ENCODE data around the gene ARHGEF2.
A peak's percentile ranks its signal among the peaks of the same experiment; 100 is the strongest.

The ARHGEF2 gene

DNA sequence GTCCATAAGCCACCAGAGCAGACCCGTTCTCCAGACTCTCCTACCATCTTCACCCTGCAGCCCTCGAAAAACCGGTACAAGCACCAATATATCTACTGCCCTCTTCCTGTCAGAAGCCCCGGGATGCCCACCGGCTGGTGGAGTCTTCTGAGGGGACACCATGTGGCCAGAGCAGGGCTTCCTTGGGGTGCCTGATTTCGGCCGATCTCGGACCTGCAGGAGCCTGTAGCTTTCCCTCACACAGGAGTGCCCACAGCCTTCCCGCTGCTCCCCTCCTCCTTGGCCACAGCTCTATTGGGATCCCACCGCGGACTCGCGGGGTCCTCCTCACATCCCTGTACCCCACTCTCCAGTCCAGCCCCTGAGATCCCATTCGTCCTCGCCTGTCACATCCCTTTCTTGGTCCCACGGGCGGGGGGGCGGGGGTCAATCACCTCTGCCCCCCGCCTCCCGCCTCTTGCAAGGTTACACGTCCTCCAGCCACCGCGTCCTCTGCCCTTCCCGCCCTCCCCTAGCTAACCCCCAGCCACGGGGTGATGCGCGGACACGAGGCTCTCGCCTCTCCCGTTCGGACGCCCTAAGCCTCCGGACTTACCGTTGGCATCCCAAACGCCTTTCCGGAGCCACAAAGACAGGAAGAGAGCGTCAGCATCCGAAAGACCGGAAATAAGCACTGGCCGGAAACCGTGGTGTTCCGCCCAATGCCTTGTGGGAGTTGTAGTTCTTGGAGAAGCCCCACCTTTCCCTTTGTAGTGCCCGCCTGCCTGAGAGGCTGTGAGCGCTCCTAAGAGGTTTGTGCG lies 42.1 kb upstream of the ARHGEF2 start, which contains the start of gene SSR2:
Gene SSR2 (minus strand): TSS at position 659 of the 800 bp plus-strand sequence. CDS start 784 bp downstream, outside the sequence.
- TF ChIP-seq, protein P1, sequence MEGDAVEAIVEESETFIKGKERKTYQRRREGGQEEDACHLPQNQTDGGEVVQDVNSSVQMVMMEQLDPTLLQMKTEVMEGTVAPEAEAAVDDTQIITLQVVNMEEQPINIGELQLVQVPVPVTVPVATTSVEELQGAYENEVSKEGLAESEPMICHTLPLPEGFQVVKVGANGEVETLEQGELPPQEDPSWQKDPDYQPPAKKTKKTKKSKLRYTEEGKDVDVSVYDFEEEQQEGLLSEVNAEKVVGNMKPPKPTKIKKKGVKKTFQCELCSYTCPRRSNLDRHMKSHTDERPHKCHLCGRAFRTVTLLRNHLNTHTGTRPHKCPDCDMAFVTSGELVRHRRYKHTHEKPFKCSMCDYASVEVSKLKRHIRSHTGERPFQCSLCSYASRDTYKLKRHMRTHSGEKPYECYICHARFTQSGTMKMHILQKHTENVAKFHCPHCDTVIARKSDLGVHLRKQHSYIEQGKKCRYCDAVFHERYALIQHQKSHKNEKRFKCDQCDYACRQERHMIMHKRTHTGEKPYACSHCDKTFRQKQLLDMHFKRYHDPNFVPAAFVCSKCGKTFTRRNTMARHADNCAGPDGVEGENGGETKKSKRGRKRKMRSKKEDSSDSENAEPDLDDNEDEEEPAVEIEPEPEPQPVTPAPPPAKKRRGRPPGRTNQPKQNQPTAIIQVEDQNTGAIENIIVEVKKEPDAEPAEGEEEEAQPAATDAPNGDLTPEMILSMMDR (IDR thresholded peaks at IDR 0.05; ENCODE audit: low read depth, low read length, missing control alignments): no peak
- DNase-seq (ENCODE audit: low read depth): peak; percentile 86
- in situ Hi-C loops (cut with HindIII; ENCODE audit: low sequenced_read_pairs): no loop called here
- peak within 1 kb of the TSS; percentile 79 for H3K4me3 ChIP-seq (ENCODE audit: low read depth, low read length)

DNA sequence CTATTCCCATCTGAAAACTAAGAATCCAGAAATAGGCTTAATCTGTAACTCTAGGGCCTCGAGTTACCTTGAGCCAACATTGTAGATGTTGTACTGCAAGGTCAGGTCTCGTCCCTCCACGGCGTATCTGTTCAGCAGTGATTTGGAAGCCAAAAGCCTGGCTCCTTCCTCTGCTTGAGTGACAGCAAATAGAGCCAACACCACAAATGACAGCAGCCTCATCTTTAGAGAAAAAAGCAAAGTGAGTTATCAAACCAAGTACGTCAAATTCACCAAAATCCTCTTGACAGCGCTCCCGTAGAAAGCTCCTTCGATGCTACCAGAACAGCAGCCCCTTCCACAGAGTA lies 41.6 kb upstream of the ARHGEF2 start:
- in situ Hi-C loops (cut with HindIII; ENCODE audit: low sequenced_read_pairs): no loop called here
- TF ChIP-seq, protein P1 (IDR thresholded peaks at IDR 0.05; ENCODE audit: low read depth, low read length, missing control alignments): no peak
- H3K4me3 ChIP-seq (ENCODE audit: low read depth, low read length): peak overlapping the region; percentile 79
- DNase-seq (ENCODE audit: low read depth): no peak

DNA sequence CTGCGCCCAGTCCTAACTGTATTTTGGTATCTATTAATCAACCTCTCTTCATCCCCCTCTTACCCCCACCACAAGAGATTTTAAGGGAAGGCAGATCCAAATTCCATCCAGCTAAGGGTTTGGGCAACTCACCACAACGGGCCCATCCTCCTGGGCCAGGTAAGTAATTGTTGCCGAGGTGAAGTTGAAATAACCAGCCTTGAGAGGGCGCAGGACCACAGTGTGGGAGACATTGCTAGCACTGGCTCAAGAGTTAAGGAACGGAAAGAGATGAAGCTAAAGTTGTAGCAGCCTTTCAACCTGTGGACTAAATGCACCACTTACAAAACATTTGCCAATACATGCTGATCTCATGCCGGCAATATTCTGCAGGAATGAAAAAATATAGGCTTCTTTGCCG lies 36.5 kb upstream of the ARHGEF2 start:
- TF ChIP-seq, protein P1 (IDR thresholded peaks at IDR 0.05; ENCODE audit: low read depth, low read length, missing control alignments): no peak
- H3K4me3 ChIP-seq (ENCODE audit: low read depth, low read length): no peak overlapping the region
- in situ Hi-C loops (cut with HindIII; ENCODE audit: low sequenced_read_pairs): loop anchor here (5.0 kb wide), 2 partner anchors 42 to 68 kb away; no protein-coding TSS in a partner anchor
- DNase-seq (ENCODE audit: low read depth): no peak

DNA sequence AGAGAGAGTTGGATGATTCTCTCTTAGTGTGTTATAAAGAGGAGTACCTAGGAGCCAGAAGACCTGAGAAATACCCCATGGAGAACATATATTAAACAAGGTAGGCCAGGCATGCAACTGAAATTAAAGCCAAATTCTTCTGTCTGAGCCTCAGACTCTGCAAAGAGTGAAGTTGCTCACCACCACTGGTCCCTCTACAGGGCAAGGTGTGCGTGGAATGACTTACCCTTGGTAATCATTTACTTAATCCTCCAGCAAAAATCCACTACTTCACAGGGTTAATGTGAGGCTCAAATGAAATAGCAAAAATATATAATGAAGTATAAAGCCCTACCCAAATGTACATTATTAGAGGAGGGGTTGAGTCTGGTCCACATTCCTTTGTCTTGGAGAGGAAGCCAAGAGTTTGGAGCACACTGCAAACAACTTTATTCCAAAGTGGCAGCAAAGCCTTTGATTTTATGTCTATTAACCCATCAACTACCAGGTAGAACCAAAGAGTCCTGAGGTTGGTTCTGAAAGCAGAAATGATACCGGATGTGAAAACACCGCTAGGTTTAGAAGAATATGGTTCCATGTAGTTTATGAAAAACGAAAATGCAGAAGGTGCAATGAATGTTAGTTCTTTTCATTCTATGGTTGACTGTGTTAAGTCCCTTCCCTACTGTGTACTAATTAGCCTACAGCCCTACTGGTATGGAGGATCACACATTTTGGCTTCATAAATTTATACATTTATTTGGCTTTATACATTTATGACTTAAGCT lies 33.9 kb upstream of the ARHGEF2 start:
- in situ Hi-C loops (cut with HindIII; ENCODE audit: low sequenced_read_pairs): loop anchor here (5.0 kb wide), 2 partner anchors 45 to 65 kb away; no protein-coding TSS in a partner anchor
- no peak for DNase-seq (ENCODE audit: low read depth)
- no peak overlapping the region for H3K4me3 ChIP-seq (ENCODE audit: low read depth, low read length)
- TF ChIP-seq, protein P1 (IDR thresholded peaks at IDR 0.05; ENCODE audit: low read depth, low read length, missing control alignments): no peak

DNA sequence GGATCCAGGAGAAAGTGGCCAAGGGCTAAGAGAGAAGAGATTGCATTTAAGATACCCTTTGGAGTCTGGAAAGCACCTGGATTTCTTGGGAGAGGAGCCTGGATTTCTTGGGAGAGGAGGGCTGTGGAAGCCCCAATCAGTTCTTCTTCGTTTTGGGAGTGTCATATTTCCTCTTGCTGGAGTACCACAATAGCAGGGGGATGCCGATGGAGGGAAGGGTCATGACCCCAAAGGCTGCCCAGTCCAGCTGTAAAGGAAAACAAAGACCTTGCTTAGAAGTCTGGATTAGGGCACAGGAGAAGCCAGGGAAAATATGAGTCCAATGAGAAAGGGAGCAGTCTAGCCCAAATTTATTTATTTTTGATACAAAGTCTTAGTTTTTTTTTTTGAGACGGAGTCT lies 31.1 kb upstream of the ARHGEF2 start:
- no peak overlapping the region for H3K4me3 ChIP-seq (ENCODE audit: low read depth, low read length)
- TF ChIP-seq, protein P1 (IDR thresholded peaks at IDR 0.05; ENCODE audit: low read depth, low read length, missing control alignments): no peak
- in situ Hi-C loops (cut with HindIII; ENCODE audit: low sequenced_read_pairs): no loop called here
- no peak for DNase-seq (ENCODE audit: low read depth)

DNA sequence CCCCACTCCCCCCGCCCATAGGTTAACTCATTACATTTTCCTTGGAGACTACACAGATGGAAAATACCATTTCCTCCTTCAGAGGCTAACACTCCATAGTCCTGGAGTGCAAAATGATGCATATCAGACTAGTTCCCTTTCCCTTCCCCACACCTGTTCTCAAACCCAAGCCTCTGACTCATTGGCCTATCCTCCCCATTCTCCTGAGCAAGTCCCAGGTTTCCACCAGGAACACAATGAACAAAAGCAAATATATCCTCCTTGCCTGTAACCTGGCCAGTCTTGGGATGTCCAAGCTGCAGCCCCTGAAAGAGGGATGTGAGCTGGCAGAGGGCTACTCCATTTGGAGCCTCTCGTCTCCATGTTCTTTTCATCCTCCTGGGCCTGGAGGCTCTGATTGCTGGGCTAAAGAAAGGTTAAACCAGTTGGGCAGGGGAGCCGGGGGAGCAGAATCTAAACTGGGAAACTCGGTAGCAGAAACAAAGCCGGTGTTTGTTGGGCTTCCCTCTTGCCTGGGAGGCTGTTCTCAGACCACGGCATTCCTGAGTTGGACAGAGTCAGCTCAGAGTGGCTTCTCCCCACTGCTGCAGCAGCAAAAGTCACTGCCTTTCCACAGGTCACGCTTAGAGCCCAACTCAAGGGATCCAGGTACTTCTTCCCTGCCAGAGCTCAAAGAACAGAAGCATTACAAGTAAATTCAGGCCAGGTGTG lies 28.5 kb upstream of the ARHGEF2 start:
- no peak overlapping the region for H3K4me3 ChIP-seq (ENCODE audit: low read depth, low read length)
- TF ChIP-seq, protein P1 (IDR thresholded peaks at IDR 0.05; ENCODE audit: low read depth, low read length, missing control alignments): no peak
- DNase-seq (ENCODE audit: low read depth): no peak
- in situ Hi-C loops (cut with HindIII; ENCODE audit: low sequenced_read_pairs): no loop called here

Measured in astrocyte of the cerebellum (primary cell).